HCT116 (cell line): Measurements from ENCODE around the gene MISP. TPM values are rescaled to one million over a fixed set of nuclear protein-coding genes. Genes with fewer than 3 reads are reported as not detected.

ENCODE experiments used
- ATAC-seq: fragments of 200-7000 bp; cut with Tn5 transposase; 2 replicates; pipeline ENCODE4 v1.9.1; 2020; ENCODE audit warnings: mild to moderate bottlenecking, moderate library complexity
- BruUV-seq: library from RNA; stranded (reverse); fragments of 400-500 nt; replicated peaks from 2 replicates; lab custom pipeline; 2021; lab: Mats Ljungman, UMichigan
- CTCF ChIA-PET: fragments of 300-600 bp; sonication (Branson Sonifier 250); formaldehyde crosslinking; loops from one replicate; lab custom pipeline; 2021; ENCODE audit warnings: antibody characterized with exemption; lab: Charles Lee
- POLR2A ChIA-PET: fragments of 300-600, 350-600 bp; sonication (Branson Sonifier 250); formaldehyde crosslinking; loops from one replicate; lab custom pipeline; 2021; ENCODE audit warnings: antibody characterized with exemption; lab: Charles Lee
- RAD21 ChIA-PET, 2 experiments: fragments of 300-600 bp; sonication (Branson Sonifier 250); formaldehyde crosslinking; loops; one replicate each; lab custom pipeline; 2023; ENCODE audit warnings: low total read pairs in 2 of 2; ENCODE audit not compliant: uncharacterized antibody in 2 of 2, unreplicated experiment in 2 of 2, low non-redundant PET in 1 of 2; lab: Charles Lee
- DNase-seq: peaks from one replicate; pipeline ENCODE4 v3.0.0-alpha.2; 2010; ENCODE audit warnings: low read depth, low spot score
- H2AFZ ChIP-seq: fragments of 200-600 bp; shearing (Covaris generic), sonication (generic); 2 replicates; pipeline ENCODE4 v1.6.1; 2017; ENCODE audit warnings: low read depth, mixed run types, mixed read lengths, antibody characterized with exemption, low read length; ENCODE audit not compliant: poor library complexity, severe bottlenecking
- H3K27ac ChIP-seq: 2 replicates; pipeline ENCODE4 v1.5.1; 2012; ENCODE audit warnings: low read depth, low read length
- H3K27me3 ChIP-seq: fragments of 200-600 bp; sonication (generic); 2 replicates; pipeline ENCODE4 v1.6.1; 2016; ENCODE audit warnings: mixed run types, low read length, mixed read lengths; ENCODE audit not compliant: insufficient read depth
- H3K36me3 ChIP-seq, 2 experiments: fragments of 200-500 bp in 1 of 2; fragments of 200-600 bp in 1 of 2; sonication (Bioruptor generic) in 1 of 2; sonication (generic) in 1 of 2; 2 replicates each; pipeline versions ENCODE4 v1.5.1 to v1.6.1; 2014 to 2016; ENCODE audit warnings: low read length in 2 of 2, inconsistent platforms in 1 of 2, mixed read lengths in 1 of 2, mixed run types in 1 of 2; ENCODE audit not compliant: insufficient read depth in 2 of 2, control insufficient read depth in 1 of 2
- H3K4me1 ChIP-seq, 2 experiments: fragments of 200-600 bp in 1 of 2; sonication (generic) in 1 of 2; 2 replicates each; pipeline versions ENCODE4 v1.5.1 to v1.6.1; 2012 to 2017; ENCODE audit warnings: low read length in 2 of 2, inconsistent platforms in 1 of 2, mild to moderate bottlenecking in 1 of 2, mixed read lengths in 1 of 2, mixed run types in 1 of 2, moderate library complexity in 1 of 2; ENCODE audit not compliant: insufficient read depth in 2 of 2, control insufficient read depth in 1 of 2
- H3K4me2 ChIP-seq: fragments of 200-600 bp; sonication (generic); 2 replicates; pipeline ENCODE4 v1.6.1; 2017; ENCODE audit warnings: mixed run types, low read length, mixed read lengths
- H3K4me3 ChIP-seq, 2 experiments: fragments of 200-600 bp in 1 of 2; sonication (generic) in 1 of 2; replicated peaks in 1 of 2; 2 replicates each; pipeline ENCODE4 v1.5.1; 2011 to 2016; ENCODE audit warnings: low read length in 2 of 2, control low read depth in 1 of 2, low read depth in 1 of 2, mild to moderate bottlenecking in 1 of 2, mixed read lengths in 1 of 2, mixed run types in 1 of 2
- H3K79me2 ChIP-seq: fragments of 200-600 bp; sonication (generic); 2 replicates; pipeline ENCODE4 v1.6.1; 2017; ENCODE audit warnings: mild to moderate bottlenecking, mixed run types, low read length, moderate library complexity, mixed read lengths; ENCODE audit not compliant: insufficient read depth
- H3K9ac ChIP-seq: fragments of 200-600 bp; sonication (generic); 2 replicates; pipeline ENCODE4 v1.6.1; 2016; ENCODE audit warnings: low read length, mixed read lengths
- H3K9me2 ChIP-seq: fragments of 200-600 bp; sonication (generic), shearing (Covaris generic); 2 replicates; pipeline ENCODE4 v1.6.1; 2017; ENCODE audit warnings: mixed run types, mild to moderate bottlenecking, moderate library complexity; ENCODE audit not compliant: insufficient read depth
- H3K9me3 ChIP-seq, 2 experiments: fragments of 200-500 bp in 1 of 2; fragments of 200-600 bp in 1 of 2; sonication (Bioruptor generic) in 1 of 2; sonication (generic) in 1 of 2; 2 replicates each; pipeline ENCODE4 v1.6.1; 2014 to 2017; ENCODE audit warnings: low read length in 2 of 2, mixed read lengths in 2 of 2, inconsistent platforms in 1 of 2, low read depth in 1 of 2, mild to moderate bottlenecking in 1 of 2, mixed run types in 1 of 2, moderate library complexity in 1 of 2; ENCODE audit not compliant: control insufficient read depth in 1 of 2, insufficient read depth in 1 of 2
- H4K20me1 ChIP-seq: fragments of 200-600 bp; sonication (generic), shearing (Covaris generic); 2 replicates; pipeline ENCODE4 v1.6.1; 2017; ENCODE audit warnings: mixed run types, mild to moderate bottlenecking, moderate library complexity; ENCODE audit not compliant: insufficient read depth
- CBX3 ChIP-seq: IDR thresholded peaks from 2 replicates; pipeline ENCODE4 v1.6.1; 2012; ENCODE audit warnings: low read depth
- CEBPB ChIP-seq: IDR thresholded peaks from 2 replicates; pipeline ENCODE4 v1.6.1; 2012; ENCODE audit warnings: low read depth
- EZH2 ChIP-seq: fragments of 200-600 bp; sonication (generic); IDR thresholded peaks from 2 replicates; pipeline ENCODE4 v1.6.1; 2017; ENCODE audit warnings: antibody characterized with exemption, mixed run types
- POLR2A ChIP-seq: IDR thresholded peaks from 2 replicates; pipeline ENCODE4 v1.7.0; 2011; ENCODE audit warnings: borderline replicate concordance; ENCODE audit not compliant: insufficient read depth, insufficient read length; ENCODE audit errors: extremely low read depth
- RAD21 ChIP-seq: IDR thresholded peaks from 2 replicates; pipeline ENCODE4 v1.6.1; 2012; ENCODE audit warnings: low read depth, mild to moderate bottlenecking
- SRF ChIP-seq: IDR thresholded peaks from 2 replicates; pipeline ENCODE4 v1.6.1; 2012; ENCODE audit warnings: low read depth
- YY1 ChIP-seq: IDR thresholded peaks from 2 replicates; pipeline ENCODE4 v1.6.1; 2011; ENCODE audit warnings: low read length, low read depth, moderate library complexity, mild to moderate bottlenecking; ENCODE audit not compliant: insufficient replicate concordance; ENCODE audit errors: extremely low read depth
- ZFX ChIP-seq: fragments of 450-650 bp; IDR thresholded peaks from 2 replicates; pipeline ENCODE4 v1.6.1; 2017
- intact Hi-C: fragments of 100-400 bp; cut with micrococcal nuclease; formaldehyde crosslinking; loops from 2 replicates; pipeline ENCODE4 v1.10.0; 2022
- total RNA-seq: library from RNA; stranded (reverse); gene quantifications from one replicate; pipeline ENCODE4 v1.2.1, GENCODE V29; 2021; ENCODE audit not compliant: unreplicated experiment
- TF ChIP-seq, protein P1 (sequence below), 3 experiments: fragments of 200-600 bp in 1 of 3; sonication (generic) in 1 of 3; IDR thresholded peaks in 2 of 3; conservative IDR thresholded peaks in 1 of 3; 2 replicates each; pipeline ENCODE4 v1.5.1; 2012 to 2017; ENCODE audit warnings: low read depth in 2 of 3, low read length in 2 of 3, antibody characterized with exemption in 1 of 3, borderline replicate concordance in 1 of 3, control low read depth in 1 of 3, mild to moderate bottlenecking in 1 of 3, mixed read lengths in 1 of 3, mixed run types in 1 of 3, moderate library complexity in 1 of 3; ENCODE audit not compliant: insufficient read depth in 1 of 3
- TF ChIP-seq, protein P2 (sequence below): IDR thresholded peaks from 2 replicates; pipeline ENCODE4 v1.6.1; 2012; ENCODE audit warnings: low read depth
- TF ChIP-seq, protein P3 (sequence below): IDR thresholded peaks from 2 replicates; pipeline ENCODE4 v1.6.1; 2011; ENCODE audit warnings: mild to moderate bottlenecking, low read length, moderate library complexity; ENCODE audit not compliant: insufficient replicate concordance; ENCODE audit errors: extremely low read depth

Gene MISP
- total RNA-seq, 1 experiment from 2014 or later, result 38.2 TPM

DNA sequence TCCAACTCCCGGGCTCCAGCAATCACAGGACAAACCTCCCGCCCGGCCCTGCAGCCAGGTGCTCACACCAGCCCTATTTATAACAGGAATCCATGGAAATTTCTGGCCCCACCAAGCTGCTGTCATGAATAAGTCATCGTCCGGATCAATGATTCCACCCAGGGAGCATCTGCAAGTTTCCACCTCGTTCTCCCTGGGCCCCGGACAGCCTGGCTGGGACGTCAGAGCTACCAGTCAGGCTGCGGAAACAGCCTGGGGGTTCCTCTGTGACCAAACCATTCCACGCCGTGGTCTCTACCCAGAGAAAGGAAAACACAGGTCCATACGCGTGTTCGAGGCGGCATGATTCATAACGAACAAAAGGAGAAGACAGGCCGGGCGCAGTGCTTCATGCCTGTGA, 25.6 kb downstream of the MISP start:
- H3K9ac ChIP-seq, result no peak overlapping the region
- no peak overlapping the region for H2AFZ ChIP-seq
- no TSS peak for BruUV-seq
- no peak overlapping the region for H3K4me2 ChIP-seq
- no peaks in the 10 kb centered on the region for H3K27me3 ChIP-seq
- no peak overlapping the region for H3K4me3 ChIP-seq
- H3K9me3 ChIP-seq, result no peaks in the 10 kb centered on the region
- TF ChIP-seq SRF (no peak), RAD21 (no peak), ZFX (no peak), POLR2A (no peak), EZH2 (no peak), YY1 (no peak), CBX3 (no peak), CEBPB (no peak)
- TF ChIP-seq, protein P1, sequence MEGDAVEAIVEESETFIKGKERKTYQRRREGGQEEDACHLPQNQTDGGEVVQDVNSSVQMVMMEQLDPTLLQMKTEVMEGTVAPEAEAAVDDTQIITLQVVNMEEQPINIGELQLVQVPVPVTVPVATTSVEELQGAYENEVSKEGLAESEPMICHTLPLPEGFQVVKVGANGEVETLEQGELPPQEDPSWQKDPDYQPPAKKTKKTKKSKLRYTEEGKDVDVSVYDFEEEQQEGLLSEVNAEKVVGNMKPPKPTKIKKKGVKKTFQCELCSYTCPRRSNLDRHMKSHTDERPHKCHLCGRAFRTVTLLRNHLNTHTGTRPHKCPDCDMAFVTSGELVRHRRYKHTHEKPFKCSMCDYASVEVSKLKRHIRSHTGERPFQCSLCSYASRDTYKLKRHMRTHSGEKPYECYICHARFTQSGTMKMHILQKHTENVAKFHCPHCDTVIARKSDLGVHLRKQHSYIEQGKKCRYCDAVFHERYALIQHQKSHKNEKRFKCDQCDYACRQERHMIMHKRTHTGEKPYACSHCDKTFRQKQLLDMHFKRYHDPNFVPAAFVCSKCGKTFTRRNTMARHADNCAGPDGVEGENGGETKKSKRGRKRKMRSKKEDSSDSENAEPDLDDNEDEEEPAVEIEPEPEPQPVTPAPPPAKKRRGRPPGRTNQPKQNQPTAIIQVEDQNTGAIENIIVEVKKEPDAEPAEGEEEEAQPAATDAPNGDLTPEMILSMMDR (IDR thresholded peaks at IDR 0.05 in 2 of 3, conservative IDR thresholded peaks at IDR 0.05 in 1 of 3; ENCODE audit: borderline replicate concordance in 1 of 3, insufficient read depth in 1 of 3, low read depth in 2 of 3, low read length in 2 of 3), result no peak
- TF ChIP-seq, protein P2, sequence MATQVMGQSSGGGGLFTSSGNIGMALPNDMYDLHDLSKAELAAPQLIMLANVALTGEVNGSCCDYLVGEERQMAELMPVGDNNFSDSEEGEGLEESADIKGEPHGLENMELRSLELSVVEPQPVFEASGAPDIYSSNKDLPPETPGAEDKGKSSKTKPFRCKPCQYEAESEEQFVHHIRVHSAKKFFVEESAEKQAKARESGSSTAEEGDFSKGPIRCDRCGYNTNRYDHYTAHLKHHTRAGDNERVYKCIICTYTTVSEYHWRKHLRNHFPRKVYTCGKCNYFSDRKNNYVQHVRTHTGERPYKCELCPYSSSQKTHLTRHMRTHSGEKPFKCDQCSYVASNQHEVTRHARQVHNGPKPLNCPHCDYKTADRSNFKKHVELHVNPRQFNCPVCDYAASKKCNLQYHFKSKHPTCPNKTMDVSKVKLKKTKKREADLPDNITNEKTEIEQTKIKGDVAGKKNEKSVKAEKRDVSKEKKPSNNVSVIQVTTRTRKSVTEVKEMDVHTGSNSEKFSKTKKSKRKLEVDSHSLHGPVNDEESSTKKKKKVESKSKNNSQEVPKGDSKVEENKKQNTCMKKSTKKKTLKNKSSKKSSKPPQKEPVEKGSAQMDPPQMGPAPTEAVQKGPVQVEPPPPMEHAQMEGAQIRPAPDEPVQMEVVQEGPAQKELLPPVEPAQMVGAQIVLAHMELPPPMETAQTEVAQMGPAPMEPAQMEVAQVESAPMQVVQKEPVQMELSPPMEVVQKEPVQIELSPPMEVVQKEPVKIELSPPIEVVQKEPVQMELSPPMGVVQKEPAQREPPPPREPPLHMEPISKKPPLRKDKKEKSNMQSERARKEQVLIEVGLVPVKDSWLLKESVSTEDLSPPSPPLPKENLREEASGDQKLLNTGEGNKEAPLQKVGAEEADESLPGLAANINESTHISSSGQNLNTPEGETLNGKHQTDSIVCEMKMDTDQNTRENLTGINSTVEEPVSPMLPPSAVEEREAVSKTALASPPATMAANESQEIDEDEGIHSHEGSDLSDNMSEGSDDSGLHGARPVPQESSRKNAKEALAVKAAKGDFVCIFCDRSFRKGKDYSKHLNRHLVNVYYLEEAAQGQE, result no peak
- TF ChIP-seq, protein P3, sequence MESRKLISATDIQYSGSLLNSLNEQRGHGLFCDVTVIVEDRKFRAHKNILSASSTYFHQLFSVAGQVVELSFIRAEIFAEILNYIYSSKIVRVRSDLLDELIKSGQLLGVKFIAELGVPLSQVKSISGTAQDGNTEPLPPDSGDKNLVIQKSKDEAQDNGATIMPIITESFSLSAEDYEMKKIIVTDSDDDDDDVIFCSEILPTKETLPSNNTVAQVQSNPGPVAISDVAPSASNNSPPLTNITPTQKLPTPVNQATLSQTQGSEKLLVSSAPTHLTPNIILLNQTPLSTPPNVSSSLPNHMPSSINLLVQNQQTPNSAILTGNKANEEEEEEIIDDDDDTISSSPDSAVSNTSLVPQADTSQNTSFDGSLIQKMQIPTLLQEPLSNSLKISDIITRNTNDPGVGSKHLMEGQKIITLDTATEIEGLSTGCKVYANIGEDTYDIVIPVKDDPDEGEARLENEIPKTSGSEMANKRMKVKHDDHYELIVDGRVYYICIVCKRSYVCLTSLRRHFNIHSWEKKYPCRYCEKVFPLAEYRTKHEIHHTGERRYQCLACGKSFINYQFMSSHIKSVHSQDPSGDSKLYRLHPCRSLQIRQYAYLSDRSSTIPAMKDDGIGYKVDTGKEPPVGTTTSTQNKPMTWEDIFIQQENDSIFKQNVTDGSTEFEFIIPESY, result no peak
- H3K9me2 ChIP-seq, result no peaks in the 10 kb centered on the region
- ChIA-PET RAD21 (no interaction called here), CTCF (no interaction called here), POLR2A (no interaction called here)
- intact Hi-C loops, result no loop called here
- no peak for ATAC-seq
- DNase-seq, result no peak
- H3K36me3 ChIP-seq, result no peaks in the 10 kb centered on the region
- H3K27ac ChIP-seq, result no peak overlapping the region
- no peaks in the 10 kb centered on the region for H3K79me2 ChIP-seq
- H3K4me1 ChIP-seq, result peaks cover 0 to 4% of the 10 kb centered on the region in 2 experiments; a peak in 1 of 4 replicates
- no peaks in the 10 kb centered on the region for H4K20me1 ChIP-seq
